Ascending aorta (tissue), 2 donors: Measurements from ENCODE around the gene NUDT8. TPM values are rescaled to one million over a fixed set of nuclear protein-coding genes. Genes with fewer than 3 reads are reported as not detected.
"Not testable (repeated sequence)": the region's sequence is repeated elsewhere in the genome, so short reads cannot be mapped to it uniquely, and the experiment has no call there.

Experiments
- DNase-seq, 2 donors: peaks; one replicate each; pipeline ENCODE4 v3.0.0-alpha.2; 2019; ENCODE audit warnings: low spot score in 2 of 2
- H3K27ac ChIP-seq, 2 donors: fragments of 200-600 bp; sonication (generic); one replicate each; pipeline ENCODE4 v1.5.1; 2016 to 2017; ENCODE audit warnings: mild to moderate bottlenecking in 1 of 2
- H3K27me3 ChIP-seq: fragments of 200-600 bp; sonication (generic); one replicate; pipeline ENCODE4 v1.5.1; 2017
- H3K36me3 ChIP-seq, 2 donors: fragments of 200-600 bp; sonication (generic); one replicate each; pipeline ENCODE4 v1.5.1; 2016
- H3K4me1 ChIP-seq, 2 donors: fragments of 200-600 bp; sonication (generic); one replicate each; pipeline ENCODE4 v1.5.1; 2016 to 2017; ENCODE audit warnings: mild to moderate bottlenecking in 1 of 2
- H3K4me3 ChIP-seq, 2 donors: fragments of 200-600 bp; sonication (generic); one replicate each; pipeline ENCODE4 v1.5.1; 2016 to 2017; ENCODE audit warnings: mild to moderate bottlenecking in 1 of 2
- H3K9me3 ChIP-seq, 2 donors: fragments of 200-600 bp; sonication (generic); one replicate each; pipeline ENCODE4 v1.5.1; 2016
- intact Hi-C: fragments of 100-400 bp; cut with DNase I; formaldehyde crosslinking; loops from one replicate; pipeline ENCODE4 v1.15.1; 2023
- total RNA-seq: library from RNA; depleted of rRNA; stranded (reverse); fragments of >200 nt; gene quantifications from one replicate; pipeline ENCODE4 v1.1.0, GENCODE V29; 2016
- TF ChIP-seq, protein P1 (sequence below), 3 experiments: fragments of 200-600 bp in 2 of 3; fragments of 450-650 bp in 1 of 3; sonication (generic) in 2 of 3; IDR thresholded peaks; one replicate each; pipeline ENCODE4 v1.5.1; 2016 to 2019; ENCODE audit warnings: antibody characterized with exemption in 3 of 3, mild to moderate bottlenecking in 1 of 3, moderate library complexity in 1 of 3

Gene NUDT8
- total RNA-seq, 1 donor from 2014 or later, result 23.4 TPM

GRCh38 chr11:67592880-67593564 lies 36.7 kb downstream of the NUDT8 start:
- intact Hi-C loops, result no loop called here
- Histone ChIP-seq H3K4me3 (no peak overlapping the region), H3K27ac (peak overlapping the region; percentile 74 to 84), H3K27me3 (no peaks in the 10 kb centered on the region), H3K4me1 (peaks cover 3 to 18% of the 10 kb centered on the region in 2 donors), H3K36me3 (peaks cover 6 to 9% of the 10 kb centered on the region in 2 donors), H3K9me3 (no peaks in the 10 kb centered on the region)
- TF ChIP-seq, protein P1, sequence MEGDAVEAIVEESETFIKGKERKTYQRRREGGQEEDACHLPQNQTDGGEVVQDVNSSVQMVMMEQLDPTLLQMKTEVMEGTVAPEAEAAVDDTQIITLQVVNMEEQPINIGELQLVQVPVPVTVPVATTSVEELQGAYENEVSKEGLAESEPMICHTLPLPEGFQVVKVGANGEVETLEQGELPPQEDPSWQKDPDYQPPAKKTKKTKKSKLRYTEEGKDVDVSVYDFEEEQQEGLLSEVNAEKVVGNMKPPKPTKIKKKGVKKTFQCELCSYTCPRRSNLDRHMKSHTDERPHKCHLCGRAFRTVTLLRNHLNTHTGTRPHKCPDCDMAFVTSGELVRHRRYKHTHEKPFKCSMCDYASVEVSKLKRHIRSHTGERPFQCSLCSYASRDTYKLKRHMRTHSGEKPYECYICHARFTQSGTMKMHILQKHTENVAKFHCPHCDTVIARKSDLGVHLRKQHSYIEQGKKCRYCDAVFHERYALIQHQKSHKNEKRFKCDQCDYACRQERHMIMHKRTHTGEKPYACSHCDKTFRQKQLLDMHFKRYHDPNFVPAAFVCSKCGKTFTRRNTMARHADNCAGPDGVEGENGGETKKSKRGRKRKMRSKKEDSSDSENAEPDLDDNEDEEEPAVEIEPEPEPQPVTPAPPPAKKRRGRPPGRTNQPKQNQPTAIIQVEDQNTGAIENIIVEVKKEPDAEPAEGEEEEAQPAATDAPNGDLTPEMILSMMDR (IDR thresholded peaks at IDR 0.05), result no peak
- DNase-seq, result no peak

GRCh38 chr11:67588899-67589415 lies 40.8 kb downstream of the NUDT8 start:
- H3K9me3 ChIP-seq, H3K4me3 ChIP-seq, intact Hi-C loops, H3K27me3 ChIP-seq, DNase-seq, H3K27ac ChIP-seq: not testable (repeated sequence)
- Histone ChIP-seq H3K36me3 (peaks cover 19 to 29% of the 10 kb centered on the region in 2 donors), H3K4me1 (peaks cover 10 to 22% of the 10 kb centered on the region in 2 donors)

DNA sequence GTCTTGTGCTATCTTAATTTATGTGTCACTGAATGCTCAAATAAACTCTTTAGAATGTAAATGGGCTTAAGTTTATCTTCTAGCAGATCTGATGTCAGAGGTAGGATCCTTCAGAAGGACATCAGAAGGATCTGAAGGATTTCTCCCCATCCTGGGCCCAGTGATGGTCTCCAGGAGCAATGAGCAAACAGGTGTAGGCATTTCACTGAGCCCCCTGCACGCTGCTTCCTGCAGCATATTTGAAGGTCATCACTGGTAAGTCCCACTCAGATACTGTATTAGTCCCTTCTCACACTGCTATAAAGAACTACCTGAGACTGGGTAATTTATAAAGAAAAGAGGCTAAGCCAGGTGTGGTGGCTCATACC lies 41.6 kb downstream of the NUDT8 start:
- intact Hi-C loops, result no loop called here
- TF ChIP-seq, protein P1 (IDR thresholded peaks at IDR 0.05), result no peak
- Histone ChIP-seq H3K27ac (no peak overlapping the region), H3K4me3 (no peak overlapping the region), H3K4me1 (peaks cover 11 to 15% of the 10 kb centered on the region in 2 donors), H3K27me3 (no peaks in the 10 kb centered on the region), H3K36me3 (peaks cover 19 to 29% of the 10 kb centered on the region in 2 donors), H3K9me3 (no peaks in the 10 kb centered on the region)
- DNase-seq, result no peak

GRCh38 chr11:67586568-67587250 lies 43.0 kb downstream of the NUDT8 start:
- H3K27me3 ChIP-seq, result no peaks in the 10 kb centered on the region
- H3K4me1 ChIP-seq, result peaks cover 11 to 17% of the 10 kb centered on the region in 2 donors
- no peaks in the 10 kb centered on the region for H3K9me3 ChIP-seq
- intact Hi-C loops, result no loop called here
- DNase-seq, result no peak
- H3K36me3 ChIP-seq, result peaks cover 19 to 29% of the 10 kb centered on the region in 2 donors
- H3K4me3 ChIP-seq, result no peak overlapping the region
- H3K27ac ChIP-seq, result no peak overlapping the region
- TF ChIP-seq, protein P1 (IDR thresholded peaks at IDR 0.05), result no peak

GRCh38 chr11:67585911-67586310 lies 43.8 kb downstream of the NUDT8 start:
- H3K4me3 ChIP-seq, result no peak overlapping the region
- H3K9me3 ChIP-seq, result no peaks in the 10 kb centered on the region
- H3K4me1 ChIP-seq, result peaks cover 11 to 17% of the 10 kb centered on the region in 2 donors
- H3K27me3 ChIP-seq, result no peaks in the 10 kb centered on the region
- peaks cover 19 to 29% of the 10 kb centered on the region in 2 donors for H3K36me3 ChIP-seq
- TF ChIP-seq, protein P1 (IDR thresholded peaks at IDR 0.05), result no peak
- no peak for DNase-seq
- intact Hi-C loops, result no loop called here
- H3K27ac ChIP-seq, result no peak overlapping the region
